Cerebellar cortex (tissue), 1 donor: ENCODE measurements around the gene BRMS1L.

Experiments used
- DNase-seq: peaks from one replicate; pipeline ENCODE4 v3.0.0-alpha.2; 2015; ENCODE audit warnings: low spot score

Gene BRMS1L

DNA sequence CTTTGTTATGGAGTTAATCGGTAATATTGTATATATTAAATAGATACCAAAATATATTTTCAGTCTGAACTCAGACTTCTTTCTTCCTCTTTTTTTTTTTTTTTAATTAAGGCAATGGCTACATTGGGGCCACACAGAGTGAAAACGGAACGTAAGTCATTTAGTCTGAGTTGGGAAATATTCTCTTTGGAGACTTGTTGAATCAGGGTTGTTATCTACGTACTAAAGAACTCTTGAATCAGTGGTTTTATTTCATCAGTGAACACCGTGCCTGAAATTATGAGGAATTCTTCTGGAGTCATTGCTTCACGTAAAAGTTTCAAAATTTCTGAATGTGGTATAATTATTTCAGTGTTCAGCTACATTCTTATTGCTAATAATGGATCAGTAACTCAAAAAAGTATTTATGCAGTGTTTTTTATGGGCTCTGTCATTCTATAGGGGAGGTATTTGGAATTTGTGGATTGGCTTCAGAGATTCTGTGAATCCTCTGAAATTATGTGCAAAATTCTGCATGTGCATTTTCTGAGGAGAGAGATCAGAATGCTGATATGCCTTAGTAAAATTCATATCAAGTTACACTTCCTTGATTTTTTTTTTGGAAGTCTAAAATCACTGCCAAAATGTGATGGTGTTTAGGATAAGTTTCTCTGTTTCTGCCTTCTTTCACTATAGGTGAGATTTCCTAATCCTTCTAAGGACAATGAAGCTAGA lies 39.6 kb downstream of the BRMS1L start:
- DNase-seq, result no peak

DNA sequence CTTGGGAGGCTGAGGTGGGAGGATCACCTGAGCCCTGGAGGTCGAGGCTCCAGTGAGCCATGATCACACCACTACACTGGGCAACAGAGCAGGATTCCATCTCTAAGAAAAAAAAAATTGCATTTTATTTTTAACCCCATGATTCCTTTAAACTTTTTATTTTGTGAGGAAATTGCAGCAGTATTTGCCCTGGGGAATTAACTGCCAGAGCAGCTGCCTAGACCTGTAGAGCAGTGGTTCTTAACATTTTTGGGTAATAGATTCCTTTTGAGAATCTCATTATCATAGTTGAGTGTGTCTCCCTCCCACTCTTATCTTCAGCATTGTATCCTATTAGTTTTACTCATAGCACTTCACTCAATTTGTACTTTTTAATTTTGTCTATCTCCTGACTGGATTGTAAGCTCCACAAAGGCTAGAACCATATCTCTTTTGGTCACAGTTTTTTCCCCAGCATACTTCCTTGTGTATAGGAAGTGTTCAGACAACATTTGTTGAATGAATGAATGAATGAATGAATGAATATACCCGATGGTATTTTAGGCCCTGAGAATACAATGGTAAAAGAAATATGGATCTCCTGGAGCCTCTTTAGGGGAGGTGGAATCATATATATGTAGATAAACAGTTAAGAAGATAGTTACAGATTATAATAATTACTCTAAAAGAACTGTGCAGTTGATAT lies 40.6 kb downstream of the BRMS1L start:
- no peak for DNase-seq

DNA sequence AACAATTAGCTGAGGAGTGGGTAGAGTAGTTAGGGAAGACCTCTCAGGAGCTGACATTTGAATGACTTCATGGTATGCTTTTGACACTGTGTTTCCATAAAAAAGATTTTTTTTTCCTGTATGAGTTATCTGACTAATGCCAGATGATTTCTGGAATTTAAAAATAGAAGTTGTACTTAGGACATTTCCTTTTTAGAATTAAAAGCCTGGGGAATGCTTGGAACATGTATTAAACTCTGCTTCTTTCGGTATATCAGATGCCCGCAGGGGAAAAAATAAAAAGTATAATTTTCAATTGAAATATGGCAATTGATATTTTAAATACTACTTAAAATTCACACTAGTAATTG lies 41.1 kb downstream of the BRMS1L start:
- DNase-seq, result no peak

DNA sequence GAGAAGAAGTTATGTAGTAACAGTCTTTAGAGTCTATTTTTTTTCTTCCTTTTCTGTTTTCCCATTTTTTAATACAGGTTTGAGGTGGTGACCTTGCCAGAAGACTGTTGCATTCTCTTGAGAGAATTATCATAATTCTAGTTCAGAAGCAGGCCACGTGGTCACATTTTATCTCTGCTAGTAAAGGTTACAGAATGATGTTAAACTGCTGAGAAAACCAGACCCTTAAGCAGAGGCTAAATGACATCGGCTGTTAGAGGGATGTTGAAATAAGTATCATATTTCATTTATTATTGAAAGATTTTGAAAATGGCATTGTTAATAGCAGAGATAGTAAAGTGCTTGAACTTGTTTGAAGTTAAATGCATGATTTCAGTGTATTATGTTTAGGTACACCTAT lies 49.2 kb downstream of the BRMS1L start:
- DNase-seq, result no peak

DNA sequence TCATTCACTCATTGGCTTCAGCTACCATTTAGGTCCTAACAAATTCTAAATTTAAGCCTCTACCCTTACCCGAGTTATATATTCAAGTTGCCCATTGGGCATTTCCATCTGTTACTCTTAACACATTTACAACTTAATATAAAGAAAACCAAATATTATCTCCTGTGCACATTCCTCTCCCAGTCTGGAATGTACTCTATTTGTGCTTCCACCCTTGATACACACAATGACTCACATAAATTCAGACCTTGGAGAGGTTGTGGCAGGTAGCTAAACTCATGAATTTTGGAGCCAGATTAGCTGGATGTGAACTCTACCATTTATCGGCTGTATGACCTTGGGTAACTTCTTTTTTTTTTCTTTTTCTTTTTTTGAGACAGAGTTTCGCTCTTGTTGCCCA lies 51.1 kb downstream of the BRMS1L start:
- DNase-seq, result no peak

DNA sequence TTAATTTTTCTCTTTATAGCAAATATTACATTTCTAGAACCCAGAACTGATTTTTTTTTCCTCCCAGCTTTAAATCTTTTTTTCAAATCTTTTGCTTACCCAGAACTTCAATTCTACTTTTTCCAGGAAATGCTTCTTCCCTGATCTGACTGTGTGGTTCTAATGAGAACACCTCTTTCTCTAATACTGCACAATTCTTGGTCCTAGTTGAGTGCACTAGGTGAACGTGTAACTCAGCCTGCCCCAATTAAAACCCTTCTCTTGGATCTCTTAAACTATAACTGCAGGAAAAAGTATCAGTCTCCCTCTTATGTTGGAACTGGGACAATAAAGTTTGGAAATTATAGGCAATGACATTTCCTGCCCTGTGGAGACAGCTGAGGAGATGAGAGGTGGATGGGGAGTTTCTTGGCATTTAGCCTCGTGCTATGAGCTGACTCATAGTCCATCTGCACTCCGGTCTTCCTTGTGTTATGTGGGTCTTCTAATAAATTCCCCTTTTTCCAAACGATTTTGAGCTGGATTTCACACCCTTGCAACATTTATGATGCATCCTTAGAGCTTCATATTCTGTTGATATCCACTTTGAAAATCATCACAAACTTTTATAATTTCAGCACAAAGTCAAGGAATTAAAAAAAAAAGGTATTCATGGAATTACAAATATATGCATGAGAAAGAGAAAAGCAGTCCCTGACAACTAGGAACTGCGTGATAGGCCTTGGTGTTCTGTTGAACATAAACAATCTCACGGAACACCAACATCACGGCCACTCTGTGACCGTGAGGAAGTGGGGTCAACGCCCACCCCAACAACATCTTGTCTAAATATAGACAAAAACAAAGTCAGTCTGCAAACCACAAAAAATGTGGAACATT lies 52.4 kb downstream of the BRMS1L start:
- DNase-seq, result peak; percentile 16

DNA sequence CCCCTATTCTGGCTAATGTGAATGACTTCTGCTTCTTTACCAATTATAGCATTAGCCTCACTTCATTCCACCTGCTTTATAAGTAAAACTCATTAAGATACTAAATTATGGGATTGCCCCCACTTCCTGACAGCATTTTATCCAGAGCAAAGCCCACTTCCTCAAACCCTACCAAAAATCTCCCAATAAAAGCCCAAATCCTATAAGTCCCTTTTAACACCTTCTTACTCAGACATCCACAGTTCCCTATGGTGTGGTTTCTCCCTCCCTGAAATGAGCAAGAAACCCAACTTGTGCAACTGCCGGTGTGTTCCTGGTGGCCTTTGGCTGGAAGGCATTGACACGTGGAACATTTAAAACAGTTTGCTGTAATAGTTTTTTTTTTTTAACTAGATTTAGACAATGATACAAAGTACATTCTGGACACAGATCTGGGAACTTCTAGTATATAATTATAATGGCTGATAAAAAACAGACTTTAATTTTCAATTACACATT lies 53.1 kb downstream of the BRMS1L start:
- no peak for DNase-seq

DNA sequence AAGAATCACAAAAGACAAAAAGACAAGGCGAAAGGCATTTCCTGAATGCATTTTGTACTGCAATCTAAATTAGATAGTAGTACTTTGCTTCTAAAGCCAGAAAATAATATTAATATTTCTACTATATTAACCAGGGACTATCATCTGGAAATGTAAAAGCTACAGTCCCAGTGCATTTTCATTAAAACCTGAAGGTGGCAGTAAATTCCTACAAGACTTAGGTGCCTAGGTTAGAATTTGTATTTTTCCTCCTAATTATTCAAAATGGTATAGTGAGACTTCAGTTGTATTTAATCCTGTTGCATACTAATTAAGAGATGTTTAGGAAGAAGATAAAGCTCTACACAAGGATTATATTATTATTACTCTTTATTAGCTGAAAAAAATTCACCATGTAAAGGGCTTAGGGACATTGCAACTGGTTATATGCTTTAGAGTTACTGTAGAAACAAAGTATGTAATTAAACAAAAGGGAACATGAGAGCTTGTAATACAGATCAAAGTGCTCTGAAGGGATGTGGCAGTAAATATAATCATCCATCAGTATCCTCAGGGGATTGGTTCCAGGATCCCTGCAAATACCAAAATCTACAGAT lies 53.6 kb downstream of the BRMS1L start:
- DNase-seq, result peak; percentile 13

DNA sequence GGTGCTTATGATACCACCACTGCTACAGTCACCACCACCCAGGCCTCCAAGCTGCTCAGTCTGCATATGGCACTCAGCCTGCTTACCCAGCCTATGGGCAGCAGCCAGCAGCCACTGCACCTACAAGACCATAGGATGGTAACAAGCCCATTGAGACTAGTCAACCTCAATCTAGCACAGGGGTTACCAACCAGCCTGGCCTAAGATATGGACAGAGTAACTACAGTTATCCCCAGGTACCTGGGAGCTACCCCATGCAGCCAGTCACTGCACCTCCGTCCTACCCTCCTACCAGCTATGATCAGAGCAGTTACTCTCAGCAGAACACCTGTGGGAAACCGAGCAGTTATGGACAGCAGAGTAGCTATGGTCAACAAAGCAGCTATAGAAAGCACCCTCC lies 55.1 kb downstream of the BRMS1L start:
- DNase-seq, result no peak

DNA sequence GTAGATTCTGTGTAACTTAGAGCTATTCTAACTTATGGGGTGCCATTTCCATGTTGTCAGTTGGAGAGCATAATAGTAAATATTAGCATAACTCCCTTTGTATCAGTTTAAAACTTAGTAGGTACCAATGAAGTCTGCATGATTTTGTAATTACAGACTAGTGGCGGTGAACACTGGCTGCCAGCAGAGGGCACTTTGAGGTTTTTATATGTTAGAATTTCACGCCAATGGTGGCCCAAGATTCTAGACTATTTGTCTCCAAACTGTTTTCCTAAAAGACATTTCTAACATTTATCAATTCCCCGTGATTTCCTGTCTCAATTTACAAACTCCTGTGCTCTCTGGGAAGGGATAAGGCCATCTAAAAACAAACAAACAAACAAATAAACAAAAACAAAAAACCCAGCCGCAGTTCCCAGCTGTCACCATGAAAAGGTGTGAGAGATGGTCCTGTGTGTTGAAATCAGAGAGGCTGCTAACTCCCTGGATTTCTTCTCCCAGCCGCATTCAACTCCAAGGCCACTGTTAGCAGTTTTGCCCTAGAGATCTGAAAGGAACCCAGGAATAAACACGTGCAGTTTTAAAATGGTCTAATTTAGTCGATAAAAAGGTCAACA lies 57.6 kb downstream of the BRMS1L start:
- peak; percentile 13 for DNase-seq

DNA sequence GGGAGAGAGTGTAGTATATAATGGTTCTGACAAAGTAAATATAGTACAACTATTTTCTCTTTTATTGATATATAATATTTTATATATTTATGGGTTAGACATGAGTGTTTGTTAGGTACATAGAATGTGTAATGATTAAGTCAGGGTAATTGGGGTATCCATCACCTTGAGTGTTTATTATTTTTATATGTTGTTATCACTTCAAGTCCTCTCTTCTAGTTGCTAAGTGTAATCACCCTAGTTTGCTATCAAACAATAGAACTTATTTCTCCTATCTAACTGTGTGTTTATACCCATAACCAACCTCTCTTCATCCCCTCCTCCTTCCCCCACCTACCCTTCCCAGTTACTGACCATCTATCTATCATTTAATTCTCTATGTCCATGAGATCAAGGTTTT lies 64.2 kb downstream of the BRMS1L start:
- no peak for DNase-seq

DNA sequence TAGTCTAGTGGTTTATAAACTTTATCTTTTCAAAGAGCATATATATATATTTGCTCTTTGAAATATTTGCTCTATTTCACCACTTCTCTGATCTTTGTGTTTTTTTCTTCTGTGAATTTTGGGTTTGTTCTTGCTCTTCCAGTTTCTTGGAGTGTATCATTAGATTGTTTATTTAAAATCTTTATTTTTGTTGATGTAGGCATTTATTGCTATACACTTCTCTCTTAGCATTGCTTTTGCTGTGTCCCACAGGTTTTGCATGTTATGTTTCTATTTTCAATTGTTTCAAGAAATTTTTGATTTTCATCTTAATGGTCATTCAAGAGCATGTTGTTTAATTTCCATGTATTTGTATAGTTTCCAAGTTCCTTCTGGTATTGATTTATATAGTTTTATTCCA lies 69.1 kb downstream of the BRMS1L start:
- DNase-seq, result no peak

DNA sequence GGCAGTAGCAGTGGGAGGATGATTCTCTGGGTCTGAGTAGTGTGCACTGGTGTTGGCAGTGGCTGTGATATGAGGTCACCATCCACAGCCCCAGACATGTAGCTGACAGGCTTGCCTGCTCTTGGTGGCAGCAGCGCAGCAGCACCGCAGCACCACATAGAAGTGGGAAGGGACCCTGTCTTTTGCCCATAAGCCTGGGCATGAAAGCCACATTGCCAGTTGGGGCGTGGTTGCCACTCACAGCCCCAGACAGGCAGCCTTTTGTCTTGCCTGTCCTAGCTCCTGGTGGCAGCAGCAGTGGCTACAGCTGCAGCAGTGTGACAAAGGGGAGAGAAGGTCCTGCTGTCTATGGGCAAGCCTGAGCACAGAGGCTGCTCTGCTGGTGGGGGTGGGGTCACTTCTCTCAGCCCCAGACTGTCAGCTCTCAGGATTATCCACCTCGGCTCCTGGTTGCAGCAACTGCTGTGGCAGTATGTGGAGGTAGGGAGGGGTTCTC lies 71.5 kb downstream of the BRMS1L start:
- DNase-seq, result no peak

DNA sequence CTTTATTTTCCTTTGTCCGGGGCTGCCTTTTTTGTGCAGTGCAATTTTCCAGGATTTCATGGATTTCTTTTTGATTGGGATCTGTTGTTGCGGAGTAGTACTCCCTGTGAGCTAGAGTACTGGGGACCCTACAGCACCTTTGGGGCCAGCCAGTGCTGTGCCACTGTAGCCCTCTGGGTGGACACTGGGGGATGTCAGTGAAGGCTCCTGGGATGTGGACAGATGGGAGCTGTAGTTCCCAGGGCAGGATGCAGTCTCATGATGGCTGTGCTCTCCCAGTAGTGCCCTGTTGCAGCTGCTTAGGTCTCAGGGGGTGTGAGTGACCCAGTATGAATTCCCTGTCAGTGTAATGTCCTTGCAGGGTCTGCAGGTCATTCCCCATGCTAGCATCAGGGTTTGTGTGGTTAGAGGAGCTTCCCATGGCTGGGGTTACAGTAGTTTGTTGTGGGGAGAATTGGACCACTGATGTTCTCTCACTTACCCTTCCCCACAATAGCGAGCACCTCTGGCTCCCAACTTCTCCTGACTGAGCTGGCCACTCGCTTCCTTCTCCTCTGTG lies 72.2 kb downstream of the BRMS1L start:
- DNase-seq, result no peak

DNA sequence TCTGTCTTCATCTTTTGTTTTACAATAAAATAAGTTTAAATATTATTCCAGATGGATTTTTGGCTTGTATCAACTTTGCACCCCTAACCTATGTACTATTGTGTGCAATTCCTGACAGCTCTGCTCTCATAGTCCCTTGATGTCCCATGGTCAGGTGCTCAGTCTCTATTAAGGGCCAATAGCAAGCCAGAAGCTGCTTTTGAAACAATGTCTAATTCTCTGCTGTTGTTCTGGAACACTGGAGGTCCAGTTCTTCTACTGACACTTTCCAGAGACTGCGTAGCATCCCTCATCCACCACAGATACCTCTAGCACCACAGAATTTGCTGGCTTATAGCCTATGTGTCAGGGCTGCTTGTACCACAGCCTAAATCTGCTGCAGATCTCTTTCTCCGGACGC lies 74.6 kb downstream of the BRMS1L start:
- no peak for DNase-seq

DNA sequence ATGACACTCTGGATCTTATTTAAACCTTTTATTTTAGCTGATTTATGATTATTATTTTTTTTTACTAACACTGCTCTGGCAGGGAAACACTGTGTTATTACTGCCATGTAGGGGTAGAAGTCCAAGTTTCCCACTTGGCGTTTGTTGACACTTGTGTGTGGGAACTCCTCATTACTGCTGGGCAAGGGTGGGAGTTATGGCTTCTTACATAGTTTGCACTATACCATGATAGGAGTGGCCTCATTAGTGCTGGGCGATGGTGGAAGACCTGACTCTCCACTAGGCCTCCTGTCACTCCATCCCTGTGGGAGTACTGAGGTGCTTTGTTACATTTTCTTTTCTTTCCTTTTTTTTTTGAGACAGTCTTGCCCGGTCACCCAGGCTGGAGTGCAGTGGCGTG lies 83.5 kb downstream of the BRMS1L start:
- DNase-seq, result no peak

DNA sequence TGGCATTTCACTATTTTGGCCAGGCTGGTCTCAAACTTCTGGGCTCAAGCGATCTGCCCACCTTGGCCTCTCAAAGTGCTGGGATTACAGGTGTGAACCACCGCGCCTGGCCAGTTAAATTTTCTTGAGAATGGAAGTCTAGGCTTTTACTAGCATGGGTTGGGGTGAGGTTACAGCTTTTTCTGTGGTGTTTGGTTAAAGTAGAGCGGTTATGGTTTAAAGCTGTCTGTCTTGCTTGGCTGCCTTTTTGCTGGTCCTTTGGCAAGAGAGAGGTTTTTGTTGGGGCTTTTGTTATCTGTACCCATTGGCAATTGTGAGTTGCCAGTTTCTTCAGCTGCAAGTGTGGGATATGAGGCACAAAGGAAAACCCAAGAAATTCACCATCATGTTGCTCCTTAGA lies 84.1 kb downstream of the BRMS1L start:
- no peak for DNase-seq

DNA sequence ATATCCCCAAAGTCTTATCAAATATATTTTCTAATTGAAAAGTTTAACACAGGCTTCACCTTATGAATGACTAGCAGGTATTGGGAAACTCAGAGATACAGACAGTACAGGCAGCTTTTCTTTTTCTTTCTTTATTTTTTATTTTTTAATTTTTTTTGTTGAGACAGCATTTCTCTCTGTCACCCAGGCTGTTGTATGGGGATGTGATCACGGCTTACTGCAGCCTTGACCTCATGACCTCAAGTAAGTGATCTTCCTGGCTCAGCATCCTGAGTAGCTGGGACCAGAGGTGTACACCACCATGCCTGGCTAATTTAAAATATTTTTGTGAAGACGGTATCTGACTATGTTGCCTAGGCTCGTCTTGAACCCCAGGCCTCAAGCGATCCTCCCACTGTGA lies 85.0 kb downstream of the BRMS1L start:
- no peak for DNase-seq

DNA sequence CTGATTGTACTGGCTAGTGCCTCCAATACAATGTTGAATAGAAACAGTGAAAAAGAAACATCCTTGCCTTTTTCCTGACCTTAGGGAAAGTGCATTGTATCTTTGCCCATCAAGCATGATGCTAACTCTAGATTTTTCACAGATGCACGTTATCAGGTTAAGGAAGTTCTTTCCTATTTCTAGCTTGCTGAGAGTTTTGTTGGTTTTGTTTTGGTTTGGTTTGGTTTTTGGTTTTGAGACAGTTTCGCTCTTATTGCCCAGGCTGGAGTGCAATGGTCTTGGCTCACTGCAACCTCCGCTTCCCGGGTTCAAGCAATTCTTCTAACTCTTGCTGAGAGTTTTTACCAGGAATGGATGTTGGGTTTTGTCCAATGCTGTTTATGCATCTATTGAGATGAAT lies 89.0 kb downstream of the BRMS1L start:
- no peak for DNase-seq

DNA sequence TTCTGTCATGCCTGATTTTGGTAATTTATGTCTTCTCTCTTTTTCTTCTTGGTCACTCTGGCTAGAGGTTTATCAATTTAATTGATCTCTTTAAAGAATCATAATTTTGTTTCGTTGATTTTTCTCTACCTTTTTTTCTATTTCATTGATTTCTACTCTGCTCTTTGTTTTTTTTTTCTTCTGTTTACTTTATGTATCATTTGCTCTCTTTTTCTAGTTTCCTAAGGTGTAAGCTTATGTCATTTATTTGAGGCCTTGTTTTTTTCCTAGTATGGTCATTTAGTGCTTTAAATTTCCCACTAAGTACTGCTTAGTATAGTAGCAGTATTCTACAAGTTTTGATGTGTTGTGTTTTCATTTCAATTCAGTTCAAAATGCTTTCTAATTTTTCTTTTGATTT lies 89.6 kb downstream of the BRMS1L start:
- DNase-seq, result no peak
